Type B pancreatic cell (in vitro differentiated cells): Measurements from ENCODE around the gene MAST4. TPM values are rescaled to one million over a fixed set of nuclear protein-coding genes. Genes with fewer than 3 reads are reported as not detected.
A peak's percentile ranks its signal among the peaks of the same experiment; 100 is the strongest.

ENCODE experiments used
- DNase-seq: peaks from one replicate; pipeline ENCODE4 v3.0.0; 2021; ENCODE audit warnings: mixed read lengths; ENCODE audit not compliant: unreplicated experiment; ENCODE audit errors: extremely low spot score
- H3K27ac Mint-ChIP-seq: 2 replicates; pipeline ENCODE4 v1.8.0; 2021; ENCODE audit warnings: mild to moderate bottlenecking, mixed read lengths
- H3K27me3 Mint-ChIP-seq: 2 replicates; pipeline ENCODE4 v1.8.0; 2021; ENCODE audit warnings: mixed read lengths
- H3K36me3 Mint-ChIP-seq: 2 replicates; pipeline ENCODE4 v1.8.0; 2021; ENCODE audit warnings: mixed read lengths
- H3K4me1 Mint-ChIP-seq: one replicate; pipeline ENCODE4 v1.8.0; 2021; ENCODE audit warnings: mixed read lengths; ENCODE audit not compliant: unreplicated experiment
- H3K4me3 Mint-ChIP-seq: 2 replicates; pipeline ENCODE4 v1.8.0; 2021; ENCODE audit warnings: mild to moderate bottlenecking, mixed read lengths
- H3K9me3 Mint-ChIP-seq: 2 replicates; pipeline ENCODE4 v1.8.0; 2021; ENCODE audit warnings: mixed read lengths
- total RNA-seq: library from RNA; stranded (reverse); gene quantifications from 2 replicates; pipeline ENCODE4 v1.2.1, GENCODE V29; 2021; ENCODE audit warnings: low replicate concordance
- TF ChIP-seq, protein P1 (sequence below): fragments of 200-600 bp; sonication (generic); conservative IDR thresholded peaks from 2 replicates; pipeline ENCODE4 v1.5.0; 2021; ENCODE audit warnings: antibody characterized with exemption, mild to moderate bottlenecking

MAST4 gene
- total RNA-seq, 1 donor from 2014 or later, result 23.0 TPM

DNA sequence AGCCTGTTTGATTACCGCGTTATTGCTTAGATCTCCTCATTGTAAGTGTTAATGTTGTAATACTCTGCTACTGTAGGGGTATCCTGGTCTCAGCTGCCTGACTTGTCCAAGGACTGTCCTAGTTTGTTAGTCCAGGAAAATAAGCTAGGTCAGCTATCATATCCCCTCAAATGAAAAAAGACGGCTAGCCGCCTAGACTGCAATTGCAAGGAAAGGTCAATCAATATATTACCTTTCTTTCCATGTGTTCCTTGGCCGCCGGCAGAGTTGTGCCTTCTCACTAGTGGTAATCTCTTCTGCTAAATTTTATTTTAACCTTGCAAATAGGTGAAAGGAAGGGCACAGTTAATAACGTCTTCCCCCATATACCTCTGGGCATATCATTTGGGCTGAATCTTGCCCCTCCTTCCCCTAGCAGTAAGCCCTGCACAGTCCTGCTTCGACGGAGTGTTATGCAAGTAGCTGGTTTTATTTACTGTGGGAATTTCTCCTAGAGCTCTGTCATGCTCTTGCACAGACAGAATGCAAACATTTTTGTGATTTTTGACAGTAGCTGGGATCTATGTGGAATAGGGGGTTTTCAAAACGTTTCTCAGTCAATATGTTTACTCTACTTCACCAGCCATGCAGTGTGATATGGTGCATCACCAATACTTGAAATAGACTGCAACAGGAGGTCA is 288.5 kb downstream of the MAST4 start:
- Mint-ChIP-seq H3K36me3 (no peaks in the 10 kb centered on the region), H3K27me3 (no peaks in the 10 kb centered on the region), H3K4me3 (no peak overlapping the region), H3K27ac (peak overlapping the region; percentile 8), H3K4me1 (peaks cover 23% of the 10 kb centered on the region), H3K9me3 (no peaks in the 10 kb centered on the region)
- TF ChIP-seq, protein P1, sequence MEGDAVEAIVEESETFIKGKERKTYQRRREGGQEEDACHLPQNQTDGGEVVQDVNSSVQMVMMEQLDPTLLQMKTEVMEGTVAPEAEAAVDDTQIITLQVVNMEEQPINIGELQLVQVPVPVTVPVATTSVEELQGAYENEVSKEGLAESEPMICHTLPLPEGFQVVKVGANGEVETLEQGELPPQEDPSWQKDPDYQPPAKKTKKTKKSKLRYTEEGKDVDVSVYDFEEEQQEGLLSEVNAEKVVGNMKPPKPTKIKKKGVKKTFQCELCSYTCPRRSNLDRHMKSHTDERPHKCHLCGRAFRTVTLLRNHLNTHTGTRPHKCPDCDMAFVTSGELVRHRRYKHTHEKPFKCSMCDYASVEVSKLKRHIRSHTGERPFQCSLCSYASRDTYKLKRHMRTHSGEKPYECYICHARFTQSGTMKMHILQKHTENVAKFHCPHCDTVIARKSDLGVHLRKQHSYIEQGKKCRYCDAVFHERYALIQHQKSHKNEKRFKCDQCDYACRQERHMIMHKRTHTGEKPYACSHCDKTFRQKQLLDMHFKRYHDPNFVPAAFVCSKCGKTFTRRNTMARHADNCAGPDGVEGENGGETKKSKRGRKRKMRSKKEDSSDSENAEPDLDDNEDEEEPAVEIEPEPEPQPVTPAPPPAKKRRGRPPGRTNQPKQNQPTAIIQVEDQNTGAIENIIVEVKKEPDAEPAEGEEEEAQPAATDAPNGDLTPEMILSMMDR, result no peak
- no peak for DNase-seq

DNA sequence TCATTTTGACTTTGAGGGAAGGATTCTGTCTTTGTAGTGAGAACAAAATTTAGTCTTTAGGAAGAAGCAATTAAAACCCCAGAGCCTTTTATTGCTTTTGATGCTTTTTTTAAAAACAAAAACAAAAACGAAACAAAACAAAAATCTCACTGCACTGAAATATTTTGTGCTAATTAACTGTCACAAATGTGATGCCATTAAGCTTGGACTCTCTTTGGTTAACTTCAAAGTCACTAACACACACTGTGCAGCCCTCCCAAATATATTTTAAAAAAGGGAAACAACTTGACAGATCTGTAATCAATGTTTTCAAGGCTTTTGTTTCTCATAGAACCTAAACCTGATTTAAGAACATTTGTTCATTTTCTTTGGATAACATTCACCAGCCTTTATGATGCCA is 290.7 kb downstream of the MAST4 start:
- Mint-ChIP-seq H3K27ac (no peak overlapping the region), H3K36me3 (no peaks in the 10 kb centered on the region), H3K4me3 (no peak overlapping the region), H3K9me3 (peaks cover 6% of the 10 kb centered on the region), H3K4me1 (peaks cover 39% of the 10 kb centered on the region), H3K27me3 (peaks cover 3% of the 10 kb centered on the region)
- TF ChIP-seq, protein P1, result no peak
- DNase-seq, result no peak

DNA sequence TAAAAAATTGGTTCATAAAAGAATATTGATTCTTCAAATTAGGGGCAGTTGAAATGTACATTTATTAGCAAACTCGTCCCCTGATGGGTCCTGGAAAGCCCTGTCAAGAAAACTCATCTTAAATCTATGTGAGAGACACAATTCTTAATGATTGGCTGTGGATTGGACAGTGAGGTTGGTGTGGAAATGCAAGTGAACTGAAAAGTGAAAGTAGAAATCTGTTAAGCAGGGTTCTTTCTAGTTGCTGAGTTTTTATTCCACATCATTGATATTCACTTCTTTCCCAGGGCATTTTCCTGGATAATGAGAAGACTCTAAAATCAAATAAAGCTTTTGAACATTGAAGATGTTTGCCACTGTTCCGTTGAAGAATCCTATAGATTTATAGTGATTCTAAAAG is 292.4 kb downstream of the MAST4 start:
- H3K4me1 Mint-ChIP-seq, result peaks cover 38% of the 10 kb centered on the region
- H3K4me3 Mint-ChIP-seq, result no peak overlapping the region
- TF ChIP-seq, protein P1, result no peak
- DNase-seq, result no peak
- H3K9me3 Mint-ChIP-seq, result peaks cover 6% of the 10 kb centered on the region
- H3K27ac Mint-ChIP-seq, result no peak overlapping the region
- no peaks in the 10 kb centered on the region for H3K36me3 Mint-ChIP-seq
- H3K27me3 Mint-ChIP-seq, result peaks cover 3% of the 10 kb centered on the region

DNA sequence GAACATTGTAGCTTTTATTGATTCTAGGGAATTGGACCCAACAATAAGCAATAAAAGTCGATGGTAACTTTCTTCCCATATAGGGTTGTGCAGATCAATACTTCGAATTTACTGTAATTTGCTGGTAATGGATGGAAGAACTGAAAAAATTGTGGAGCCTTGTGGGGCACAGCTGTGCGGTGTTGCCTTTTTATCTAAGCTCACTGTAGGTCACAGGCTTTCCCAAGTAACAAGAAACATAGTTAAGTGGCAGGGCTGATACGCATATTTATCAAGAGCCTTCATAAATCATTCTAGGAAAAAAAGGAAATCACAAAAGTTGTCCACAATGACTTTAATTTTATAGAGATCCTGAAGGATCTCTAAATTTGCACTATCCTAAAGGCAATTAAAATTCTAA is 292.9 kb downstream of the MAST4 start:
- Mint-ChIP-seq H3K27ac (no peak overlapping the region), H3K9me3 (peaks cover 6% of the 10 kb centered on the region), H3K27me3 (peaks cover 3% of the 10 kb centered on the region), H3K4me1 (peaks cover 41% of the 10 kb centered on the region), H3K4me3 (no peak overlapping the region), H3K36me3 (no peaks in the 10 kb centered on the region)
- TF ChIP-seq, protein P1, result no peak
- no peak for DNase-seq

DNA sequence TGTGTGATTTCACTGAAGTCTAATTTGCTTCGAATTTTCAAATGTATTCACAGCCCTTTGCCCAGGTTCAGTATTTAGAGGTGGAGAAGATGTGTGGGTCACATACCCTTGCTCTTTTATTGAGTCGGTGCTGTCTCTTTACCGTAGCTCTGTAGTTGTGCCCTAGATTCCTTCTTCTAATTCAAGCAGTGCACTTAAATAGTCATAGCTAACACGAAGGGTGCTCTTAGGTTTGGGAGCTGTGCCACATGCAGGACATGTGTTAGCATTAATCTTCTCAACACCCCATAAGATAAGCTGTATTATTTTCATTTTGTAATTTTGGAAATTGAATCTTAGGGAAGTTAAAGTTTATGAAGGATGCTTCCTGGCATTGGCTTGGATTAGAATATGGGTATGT is 293.3 kb downstream of the MAST4 start:
- Mint-ChIP-seq H3K9me3 (peaks cover 9% of the 10 kb centered on the region), H3K27ac (no peak overlapping the region), H3K36me3 (no peaks in the 10 kb centered on the region), H3K27me3 (peaks cover 3% of the 10 kb centered on the region), H3K4me1 (peaks cover 44% of the 10 kb centered on the region), H3K4me3 (no peak overlapping the region)
- TF ChIP-seq, protein P1, result no peak
- no peak for DNase-seq
